CD1c-positive myeloid dendritic cell (primary cell): ENCODE results near the gene ACSF2.
"Not testable (repeated sequence)": the region's sequence is repeated elsewhere in the genome, so short reads cannot be mapped to it uniquely, and the experiment has no call there.

Experiments
- DNase-seq: peaks from one replicate; pipeline ENCODE4 v3.0.0-alpha.2; 2016; ENCODE audit errors: extremely low spot score

Gene ACSF2

DNA sequence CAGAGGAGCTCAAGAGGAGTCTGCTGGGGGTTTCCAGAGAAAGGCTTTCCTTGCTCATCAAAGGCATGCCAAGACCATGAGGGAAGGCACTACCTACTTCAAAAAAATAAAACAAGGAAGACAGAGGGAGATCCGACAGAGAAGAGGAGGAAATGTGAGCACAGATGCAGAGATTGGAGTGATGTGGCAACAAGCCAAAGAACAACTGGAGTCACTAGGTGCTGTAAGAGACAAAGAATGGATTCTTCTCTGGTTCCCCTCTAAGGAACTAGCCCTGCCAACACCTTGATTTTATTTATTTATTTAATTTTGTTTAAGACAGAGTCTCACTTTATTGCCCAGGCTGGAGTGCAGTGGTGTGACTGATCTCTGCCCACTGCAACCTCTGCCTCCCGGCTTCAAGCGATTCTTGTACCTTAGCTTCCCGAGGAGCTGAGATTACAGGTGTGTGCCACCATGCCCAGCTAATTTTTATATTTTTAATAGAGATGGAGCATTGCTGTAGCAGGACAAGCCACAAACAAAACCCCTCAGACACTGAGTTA, 13.8 kb upstream of the ACSF2 start:
- DNase-seq: no peak

DNA sequence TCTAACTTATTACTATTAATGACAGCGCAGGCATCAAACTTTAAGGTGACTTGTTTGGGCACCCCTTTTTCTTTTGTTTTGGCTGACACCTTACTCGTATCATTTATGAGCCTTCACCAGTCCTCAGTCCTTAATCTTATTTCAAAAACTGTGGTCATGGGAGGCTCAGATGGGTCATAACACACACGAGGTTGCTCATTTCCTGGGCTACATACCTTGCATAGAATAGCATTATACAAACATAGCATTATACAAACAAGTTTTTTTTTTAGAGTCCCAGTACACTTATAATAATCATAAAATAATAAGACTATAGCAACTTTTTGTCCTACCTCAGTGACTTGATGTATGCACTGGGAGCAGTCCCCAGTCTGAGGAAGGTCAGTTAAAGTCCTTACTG, 11.2 kb upstream of the ACSF2 start:
- no peak for DNase-seq

DNA sequence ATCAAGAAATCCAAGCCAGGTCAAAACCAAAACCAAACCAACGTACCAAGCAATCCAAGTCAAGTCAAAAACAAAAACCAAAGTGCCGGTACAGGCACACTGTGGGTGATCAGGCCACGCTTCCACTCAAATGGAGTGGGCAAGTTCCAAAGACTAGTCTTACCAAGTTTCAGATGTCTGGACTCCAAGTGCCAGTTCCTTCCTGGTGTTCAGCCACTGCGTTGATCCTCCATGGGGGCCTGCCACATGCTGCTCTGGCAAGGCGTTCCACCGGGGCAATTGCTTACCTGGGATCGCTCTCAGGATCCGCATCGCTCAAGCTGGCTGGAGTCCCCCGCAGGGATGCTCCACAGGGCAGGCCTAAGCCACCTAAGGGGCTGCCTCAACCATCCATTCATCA, 6.4 kb upstream of the ACSF2 start:
- not testable (repeated sequence) for DNase-seq

DNA sequence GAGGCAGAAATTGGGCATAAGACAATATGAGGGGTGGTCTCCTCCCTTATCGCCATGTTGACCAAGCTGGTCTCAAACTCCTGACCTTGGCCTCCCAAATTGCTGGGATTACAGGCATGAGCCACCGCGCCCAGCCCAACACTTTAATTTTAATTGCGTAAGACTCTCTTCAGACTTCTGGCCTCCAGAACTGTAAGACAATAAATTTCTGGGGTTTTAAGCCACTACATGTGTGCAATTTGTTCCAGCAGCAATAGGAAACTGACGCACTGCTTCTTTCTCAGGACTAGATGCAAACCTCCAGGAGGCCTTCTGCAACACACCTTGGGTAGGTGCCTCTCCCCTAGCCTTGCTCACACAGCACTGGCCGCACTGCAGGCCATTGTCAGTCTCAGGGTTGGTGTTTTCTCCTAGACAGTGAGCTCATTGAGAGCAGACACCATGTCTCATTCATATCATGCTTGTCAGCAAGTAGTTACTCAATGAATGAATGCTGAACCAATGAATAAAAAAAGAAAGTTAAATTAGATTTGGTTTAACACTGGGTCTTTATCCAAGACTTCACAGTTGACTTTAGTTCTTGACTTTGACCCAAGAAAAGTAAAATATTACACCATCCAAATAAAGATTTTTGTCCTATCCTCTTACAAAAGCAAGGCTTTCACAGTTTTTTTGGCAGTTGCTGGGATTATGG, 5.5 kb upstream of the ACSF2 start:
- DNase-seq: no peak

DNA sequence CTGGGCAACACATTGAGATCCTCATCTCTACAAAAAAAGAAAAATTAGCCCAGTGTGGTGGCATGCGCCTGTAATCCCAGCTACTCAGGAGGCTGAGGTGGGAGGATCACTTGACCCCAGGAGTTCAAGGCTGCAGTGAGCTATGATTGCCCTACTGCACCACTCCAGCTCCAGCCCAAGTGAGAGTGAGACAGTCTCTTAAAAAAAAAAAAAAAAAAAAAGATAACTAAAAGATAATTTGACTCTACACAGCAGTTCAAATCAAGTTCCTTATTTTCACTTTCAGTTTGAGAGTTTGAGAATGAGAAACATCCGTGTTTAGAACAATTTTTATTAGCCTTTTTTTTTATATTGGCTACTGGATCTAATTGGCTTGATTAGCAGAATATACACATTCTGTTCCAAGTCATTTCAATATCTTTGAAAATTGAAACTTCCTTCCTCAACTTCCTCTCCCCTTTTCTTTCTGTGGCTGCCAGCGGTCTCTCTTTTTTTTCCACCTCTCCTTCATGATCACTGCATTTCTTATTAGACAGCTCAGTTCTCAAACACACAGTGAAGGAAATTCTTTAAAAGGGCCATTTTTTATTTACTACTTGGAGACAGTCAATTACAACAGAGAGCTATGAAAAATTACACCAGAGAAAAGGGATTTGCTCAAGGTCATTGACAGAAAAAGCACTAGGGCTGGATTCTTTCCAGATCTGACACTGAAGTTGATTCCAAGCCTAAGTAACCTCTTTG, 4.5 kb upstream of the ACSF2 start:
- peak; percentile 72 for DNase-seq

DNA sequence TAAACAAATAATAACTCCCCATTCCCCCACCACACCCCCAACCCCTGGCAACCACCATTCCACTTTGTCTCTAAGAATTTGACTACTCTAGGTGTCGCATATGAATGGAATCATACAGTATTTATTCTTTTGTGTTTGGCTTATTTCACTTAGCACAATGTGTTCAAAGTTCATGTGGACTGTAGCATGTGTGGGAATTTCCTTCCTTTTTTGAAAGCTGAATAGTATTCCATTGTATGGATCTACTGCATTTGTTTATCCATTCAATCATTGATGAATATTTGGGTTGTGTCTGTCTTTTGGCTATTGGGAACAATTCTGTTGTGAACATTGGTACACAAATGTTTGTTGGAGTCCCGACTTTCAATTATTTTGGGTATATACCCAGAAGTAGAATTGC, 3.3 kb upstream of the ACSF2 start:
- no peak for DNase-seq

DNA sequence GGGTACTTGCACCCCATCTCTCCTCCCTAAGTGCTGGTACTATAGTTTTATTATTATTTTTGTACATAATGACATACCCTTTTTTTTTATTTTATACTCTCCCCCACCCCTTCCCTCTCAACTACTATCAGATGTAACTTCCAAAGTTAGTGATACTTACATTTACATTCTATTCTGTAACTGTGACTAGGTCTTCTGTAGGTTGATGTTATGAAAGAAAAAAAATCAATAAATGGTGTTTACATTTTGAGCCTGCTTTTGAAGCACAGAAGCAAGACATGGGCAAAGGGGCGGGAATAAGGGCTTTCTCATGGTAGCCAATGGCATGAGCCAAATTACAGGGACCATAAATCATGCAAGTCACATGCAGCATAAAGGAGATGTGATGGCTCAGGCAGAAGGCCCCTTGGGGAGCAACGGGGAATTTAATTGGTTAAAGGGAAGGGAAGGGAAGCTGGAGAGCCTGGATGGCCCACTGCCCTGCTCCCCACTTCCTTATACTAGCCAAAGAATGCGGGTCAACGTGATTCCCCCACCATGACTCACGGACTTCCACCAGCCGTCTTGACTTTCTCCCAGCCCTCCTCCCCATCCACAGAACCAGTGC, 2.4 kb upstream of the ACSF2 start:
- DNase-seq: peak; percentile 71

DNA sequence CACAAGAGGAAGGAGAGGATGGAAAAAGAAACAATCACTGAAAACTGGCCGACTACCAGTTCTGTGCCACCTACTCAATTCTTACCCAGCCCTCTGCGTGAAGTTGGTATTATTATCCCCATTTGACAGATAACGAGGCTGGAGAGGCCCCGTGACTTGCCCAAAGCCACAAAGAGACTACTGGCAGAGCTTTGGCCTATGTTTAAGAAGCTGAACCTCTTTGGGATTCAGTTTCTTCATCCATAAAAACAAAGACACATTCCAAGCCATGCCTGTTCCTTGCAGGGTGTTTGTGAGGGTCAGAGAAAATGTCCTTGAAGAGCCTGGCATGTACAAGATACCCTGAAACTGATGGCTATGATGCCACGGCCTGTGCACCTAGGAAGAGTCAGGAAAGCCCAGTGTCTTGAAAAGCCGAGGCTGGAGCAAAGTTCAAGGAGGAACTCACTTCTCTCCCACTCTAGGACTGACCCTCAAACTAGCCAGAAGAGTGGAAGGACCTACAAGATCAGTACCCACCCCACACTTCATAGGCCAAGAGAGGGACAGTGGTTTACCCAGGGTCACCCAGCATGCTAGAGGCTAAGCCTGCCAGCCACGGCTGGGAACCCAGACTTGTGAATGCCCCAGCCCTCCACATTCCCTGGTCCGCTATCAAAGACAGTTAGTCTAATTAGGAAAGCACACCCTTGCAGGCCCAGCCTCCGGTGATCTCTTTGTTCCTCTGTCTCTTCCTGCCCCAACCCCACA, 1.6 kb upstream of the ACSF2 start:
- no peak for DNase-seq

DNA sequence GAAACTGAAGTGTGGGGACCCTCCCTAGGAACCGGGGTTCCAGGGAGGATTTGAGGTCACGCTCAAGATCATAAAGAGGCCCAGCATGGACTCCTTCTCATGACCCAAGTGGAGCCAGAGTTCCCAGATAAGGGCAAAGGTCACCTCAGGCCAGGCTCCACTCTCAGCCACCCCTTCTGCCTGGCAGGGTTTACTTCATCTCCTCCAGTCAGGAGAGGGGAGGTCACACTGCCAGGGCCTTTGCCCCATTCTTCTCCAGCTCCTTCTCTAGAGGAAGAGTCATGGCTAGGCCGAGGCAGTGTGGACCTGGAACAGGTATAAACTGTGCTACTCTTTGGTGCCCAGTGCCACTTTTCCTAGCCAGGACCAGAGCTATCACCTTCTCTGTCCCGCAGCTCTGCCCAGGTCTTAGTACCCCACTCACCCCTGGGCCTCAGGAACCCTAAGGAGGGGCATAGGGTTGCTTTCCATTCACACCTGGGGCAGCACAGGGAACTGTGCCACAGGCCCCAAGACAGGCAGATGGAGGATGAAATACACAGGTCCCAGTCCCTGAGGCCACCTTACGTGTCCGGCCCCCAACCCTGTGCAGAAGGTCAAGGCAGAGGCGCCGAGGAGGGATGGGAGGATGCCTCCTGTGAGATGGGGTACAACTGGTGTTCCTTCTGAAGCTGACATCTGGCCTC, 879 bp upstream of the ACSF2 start:
- no peak for DNase-seq

DNA sequence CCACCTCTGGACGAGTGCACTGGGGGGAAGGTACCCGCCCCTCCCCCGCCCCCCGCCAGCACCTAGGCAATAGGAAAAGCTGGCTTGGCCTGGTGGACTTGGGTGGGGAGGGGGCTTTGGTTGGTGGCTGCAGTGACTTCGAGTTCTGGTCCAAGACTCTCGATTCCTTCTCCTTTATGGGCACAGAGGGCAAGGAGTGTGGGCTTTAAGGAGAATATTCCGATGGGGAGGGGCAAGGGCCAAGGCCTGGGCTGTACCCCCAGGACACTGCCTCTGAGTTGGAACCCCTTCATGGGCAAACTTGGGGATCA, 409 bp downstream of the ACSF2 start:
- DNase-seq: no peak

DNA sequence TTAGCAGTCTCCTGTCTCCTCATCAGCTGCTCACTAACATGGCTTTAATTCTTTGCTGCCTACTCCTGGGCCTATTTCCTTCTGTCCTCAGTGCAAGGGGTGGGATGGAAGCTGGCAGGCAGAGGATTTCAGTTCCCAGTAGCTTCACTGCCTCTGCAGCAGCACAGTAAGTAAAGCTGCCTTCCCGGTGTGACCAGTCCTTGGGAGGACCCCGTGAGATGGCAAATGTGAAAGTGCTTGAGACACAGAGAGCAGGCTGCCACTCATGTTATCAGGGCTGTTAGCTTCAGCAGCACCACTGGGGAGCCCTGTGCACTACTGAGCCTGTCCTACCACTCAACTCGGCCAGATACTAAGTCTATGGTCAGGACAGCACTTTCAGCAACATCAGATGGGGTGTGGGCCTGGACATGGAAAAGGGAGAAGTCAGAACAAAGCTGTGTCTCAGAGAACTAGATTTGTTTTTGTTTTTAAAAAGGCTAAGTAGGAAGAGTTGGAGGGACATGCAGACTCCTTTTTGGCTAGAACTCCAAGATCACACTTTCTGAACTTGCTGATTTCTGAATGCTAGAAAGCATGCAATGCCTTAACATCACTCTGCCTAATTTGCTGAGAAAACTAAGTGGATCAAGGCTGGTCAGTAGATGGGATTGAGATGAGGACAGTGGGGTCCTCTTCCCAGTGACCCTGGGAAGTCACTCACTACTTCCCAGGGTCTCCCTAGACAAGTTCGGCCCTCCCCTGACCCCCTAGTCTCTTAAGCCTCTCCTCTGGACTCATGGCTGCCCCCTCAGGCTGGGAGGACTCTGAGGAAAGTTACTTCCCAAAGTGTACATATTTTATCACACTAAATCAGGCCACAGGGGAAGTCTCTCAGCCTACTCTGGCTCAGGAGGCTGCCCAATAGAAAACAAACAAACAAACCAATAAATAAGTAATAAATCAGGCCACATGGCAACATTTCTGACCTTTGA, 1.1 kb downstream of the ACSF2 start:
- DNase-seq: peak; percentile 43

DNA sequence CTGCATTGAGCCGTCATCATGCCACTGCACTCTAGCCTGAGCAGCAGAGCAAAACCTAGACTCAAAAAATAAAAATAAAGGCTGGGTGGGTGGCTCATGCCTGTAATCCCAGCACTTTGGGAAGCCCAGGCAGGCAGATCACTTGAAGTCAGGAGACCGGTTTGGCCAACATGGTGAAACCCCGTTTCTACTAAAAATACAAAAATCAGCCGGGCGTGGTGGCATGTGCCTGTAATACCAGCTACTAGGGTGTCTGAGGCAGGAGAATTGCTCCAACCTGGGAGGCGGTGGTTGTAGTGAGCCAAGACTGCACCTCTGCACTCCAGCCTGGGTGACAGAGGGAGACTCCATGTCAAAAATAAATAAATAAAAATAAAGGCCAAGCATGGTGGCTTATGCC, 2.1 kb downstream of the ACSF2 start:
- not testable (repeated sequence) for DNase-seq

DNA sequence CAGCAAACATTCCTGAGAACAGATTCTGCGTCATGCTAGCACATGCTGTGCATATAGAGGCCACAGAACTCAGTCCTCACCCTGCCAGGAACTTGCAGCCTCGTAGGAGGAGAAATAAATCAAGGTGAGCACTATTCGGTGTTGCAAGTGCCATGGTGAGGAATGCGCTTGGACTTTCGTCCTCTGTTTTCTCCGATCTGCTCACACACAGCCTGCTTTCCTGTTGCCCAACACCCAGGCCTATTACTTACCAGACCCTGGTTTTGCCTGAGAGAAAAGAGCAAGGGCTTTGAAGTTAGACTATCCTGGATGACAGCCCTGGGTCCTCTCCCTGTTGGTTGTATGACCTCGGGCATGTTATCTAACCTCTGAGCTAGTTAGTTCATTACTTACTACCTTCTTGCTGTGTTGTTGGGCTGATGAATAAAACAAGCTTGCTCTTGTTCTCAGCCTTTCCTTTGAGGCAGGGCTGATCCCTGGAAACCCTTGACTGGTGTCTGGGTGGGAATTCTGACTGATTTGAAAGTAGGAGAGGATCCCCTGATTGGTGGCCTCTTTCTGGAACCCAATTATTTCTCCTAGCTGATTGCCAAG, 2.9 kb downstream of the ACSF2 start:
- DNase-seq: no peak

DNA sequence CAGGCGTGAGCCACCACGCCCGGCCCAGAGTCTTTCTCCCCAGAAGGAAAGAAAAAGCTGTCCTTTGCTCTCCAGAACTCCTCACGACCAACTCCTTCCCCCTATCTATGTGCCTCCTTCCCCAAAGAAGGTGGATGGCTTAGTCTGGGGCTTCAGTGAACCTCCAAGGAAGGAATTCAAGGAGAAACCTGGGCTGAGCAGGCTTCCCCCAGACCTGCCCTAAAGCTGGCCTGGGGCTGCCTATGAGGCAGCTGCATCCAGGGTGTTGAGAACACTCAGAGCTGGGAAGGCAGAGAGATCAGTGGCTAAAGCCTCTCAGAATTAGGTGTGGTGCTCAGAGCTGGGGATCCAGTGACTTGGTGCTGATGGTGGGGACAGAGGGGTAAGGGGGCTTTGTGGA, 3.8 kb downstream of the ACSF2 start:
- no peak for DNase-seq

DNA sequence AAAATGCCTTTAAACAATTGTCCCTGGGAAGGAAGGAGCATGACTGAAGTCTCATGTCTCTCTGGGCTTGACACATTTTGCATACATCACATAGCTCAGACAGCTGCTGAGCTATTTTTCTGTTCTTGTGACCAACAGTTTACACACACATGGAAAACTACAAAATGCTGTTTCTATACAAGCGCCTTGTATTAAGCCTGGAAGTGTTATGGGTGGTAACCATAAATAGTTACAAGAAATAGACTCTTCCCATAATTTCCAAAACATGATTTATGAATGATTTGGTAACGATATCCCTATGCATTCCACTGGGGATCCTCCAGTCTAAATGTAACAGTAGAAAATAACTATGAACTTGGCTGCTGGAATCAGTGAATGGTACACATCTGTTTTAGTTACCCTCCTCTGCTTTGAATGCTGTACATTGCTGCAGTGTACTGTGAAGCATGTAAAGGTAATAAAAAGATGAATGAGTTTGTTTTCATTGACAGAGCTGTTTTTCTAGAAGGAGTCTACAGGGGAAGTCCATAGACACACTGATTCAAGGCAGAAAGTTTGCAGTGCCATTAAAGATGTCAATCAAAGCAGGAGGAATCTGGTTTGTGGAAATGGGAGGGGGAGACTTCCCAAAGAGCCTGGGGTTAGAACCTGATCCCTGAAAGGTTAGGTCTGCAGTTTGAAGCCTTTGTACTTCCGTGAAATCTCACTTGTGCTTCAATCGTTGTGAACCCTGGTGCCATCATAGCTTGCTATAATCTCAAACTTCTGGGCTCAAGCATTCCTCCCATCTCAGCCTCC, 5.0 kb downstream of the ACSF2 start:
- DNase-seq: no peak

DNA sequence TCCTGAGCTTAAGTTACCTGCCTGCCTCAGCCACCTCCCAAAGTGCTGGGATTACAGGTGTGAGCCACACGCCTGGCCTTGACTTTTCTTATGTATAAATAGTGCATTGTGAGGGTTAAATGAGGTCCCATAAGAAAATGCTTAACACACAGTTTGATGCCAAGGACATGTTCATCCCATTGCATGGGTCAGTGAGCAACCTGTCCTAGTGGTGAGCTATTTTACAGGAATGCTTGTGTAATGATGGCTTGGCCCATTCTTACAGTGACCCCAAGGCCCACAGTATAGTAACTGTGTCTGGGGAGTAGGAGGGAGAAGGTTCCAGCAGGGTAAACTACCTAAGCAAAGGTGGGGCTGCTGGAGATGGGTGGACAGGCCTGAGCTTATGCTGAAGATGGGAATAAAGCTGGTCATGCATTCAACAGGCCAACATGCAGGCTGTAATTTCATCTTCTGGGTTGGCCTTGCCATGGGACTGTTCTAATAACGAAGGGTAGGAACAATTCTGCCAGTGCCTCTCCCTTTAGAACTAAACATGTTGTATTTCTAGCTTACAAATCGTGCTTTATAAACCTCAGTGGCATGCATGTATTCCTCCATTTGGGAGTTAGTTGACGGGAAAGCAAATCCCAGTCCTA, 6.2 kb downstream of the ACSF2 start:
- no peak for DNase-seq

DNA sequence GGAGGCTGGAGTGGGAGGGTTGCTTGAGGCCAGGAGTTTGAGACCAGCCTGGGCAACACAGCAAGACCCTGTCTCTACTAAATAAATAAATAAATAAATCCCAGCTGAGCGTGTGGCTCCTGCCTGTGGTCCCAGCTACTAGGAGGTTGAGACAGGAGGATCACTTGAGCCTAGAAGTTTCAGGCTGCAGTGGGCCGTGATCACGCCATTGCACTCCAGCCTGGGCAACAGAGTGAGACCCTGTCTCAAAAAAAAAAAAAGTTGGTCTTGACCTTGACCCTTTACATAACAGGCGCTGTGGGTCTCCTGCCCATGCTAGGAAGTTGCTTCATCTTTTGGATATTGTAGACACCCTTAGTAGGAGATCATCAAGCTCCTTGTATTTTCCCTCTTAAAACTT, 11.4 kb downstream of the ACSF2 start:
- DNase-seq: no peak

DNA sequence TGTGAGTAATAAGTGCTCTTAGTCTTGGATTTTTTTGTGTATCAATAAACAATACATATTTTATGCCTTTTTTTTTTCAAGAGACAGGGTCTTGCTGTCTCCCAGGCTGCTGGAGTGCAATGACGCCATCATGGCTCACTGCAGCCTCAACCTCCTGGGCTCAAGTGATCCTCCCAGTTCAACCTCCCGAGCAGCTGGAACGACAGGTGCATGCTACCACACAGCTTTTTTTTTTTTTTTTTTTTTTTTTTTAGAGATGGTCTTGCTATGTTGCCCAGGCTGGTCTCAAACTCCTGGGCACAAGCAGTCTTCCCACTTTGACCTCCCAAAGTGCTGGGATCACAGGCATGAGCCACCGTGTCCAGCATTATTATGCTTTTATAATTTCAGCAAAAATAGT, 13.0 kb downstream of the ACSF2 start:
- DNase-seq: no peak
